IMR-90 (cell line): ENCODE results near the gene UEVLD. TPM values are rescaled to one million over a fixed set of nuclear protein-coding genes. Genes with fewer than 3 reads are reported as not detected.

Experiments
- ATAC-seq: fragments of 200-7000 bp; cut with Tn5 transposase; 2 replicates; pipeline ENCODE4 v1.9.1; 2020; ENCODE audit warnings: low read depth, mild to moderate bottlenecking, moderate library complexity
- BruUV-seq: library from RNA; stranded (reverse); fragments of 400-500 nt; replicated peaks from 2 replicates; lab custom pipeline; 2021; lab: Mats Ljungman, UMichigan
- CTCF ChIA-PET: fragments of 300-600 bp; formaldehyde crosslinking; extraction: SDS; loops from one replicate; lab custom pipeline; 2021; ENCODE audit warnings: antibody characterized with exemption; lab: Yijun Ruan, JAX
- POLR2A ChIA-PET: fragments of 300-600 bp; sonication (Branson Sonifier 250); formaldehyde crosslinking; loops from one replicate; lab custom pipeline; 2022; ENCODE audit warnings: antibody characterized with exemption; ENCODE audit not compliant: unreplicated experiment; lab: Charles Lee
- DNase-seq: peaks from one replicate; pipeline ENCODE4 v3.0.0; 2013
- H2AFZ ChIP-seq: replicated peaks from 2 replicates; pipeline ENCODE3; 2013; ENCODE audit warnings: low read length, mild to moderate bottlenecking; ENCODE audit not compliant: poor library complexity
- H2AK5ac ChIP-seq: 2 replicates; pipeline ENCODE4 v1.6.1; 2013; ENCODE audit warnings: low read depth, low read length, inconsistent platforms
- H2AK9ac ChIP-seq: replicated peaks from 2 replicates; pipeline ENCODE3; 2013; ENCODE audit warnings: mild to moderate bottlenecking, low read depth, low read length, moderate library complexity; ENCODE audit not compliant: poor library complexity
- H2BK120ac ChIP-seq: 2 replicates; pipeline ENCODE4 v1.6.1; 2013; ENCODE audit warnings: low read depth, low read length, inconsistent platforms
- H2BK15ac ChIP-seq: 3 replicates; pipeline ENCODE4 v1.6.1; 2013; ENCODE audit warnings: low read depth, low read length, inconsistent platforms
- H2BK20ac ChIP-seq: 2 replicates; pipeline ENCODE4 v1.6.1; 2013; ENCODE audit warnings: low read depth, mild to moderate bottlenecking, inconsistent platforms, low read length, moderate library complexity
- H2BK5ac ChIP-seq: 2 replicates; pipeline ENCODE4 v1.6.1; 2013; ENCODE audit warnings: mild to moderate bottlenecking, low read depth, low read length, inconsistent platforms; ENCODE audit not compliant: poor library complexity, severe bottlenecking
- H3K14ac ChIP-seq: replicated peaks from 2 replicates; pipeline ENCODE4 v1.6.1; 2013; ENCODE audit warnings: low read depth, low read length, inconsistent platforms
- H3K18ac ChIP-seq: 2 replicates; pipeline ENCODE4 v1.6.1; 2013; ENCODE audit warnings: low read depth, low read length, control low read depth
- H3K23ac ChIP-seq: 2 replicates; pipeline ENCODE4 v1.6.1; 2013; ENCODE audit warnings: low read depth, low read length, inconsistent platforms
- H3K27ac ChIP-seq: 2 replicates; pipeline ENCODE4 v1.5.1; 2013; ENCODE audit warnings: mild to moderate bottlenecking, control low read depth, low read length; ENCODE audit not compliant: insufficient read depth
- H3K27me3 ChIP-seq: 2 replicates; pipeline ENCODE4 v1.6.1; 2013; ENCODE audit warnings: low read length; ENCODE audit not compliant: control insufficient read depth, insufficient read depth
- H3K36me3 ChIP-seq: 2 replicates; pipeline ENCODE4 v1.6.1; 2013; ENCODE audit warnings: low read length, mixed read lengths; ENCODE audit not compliant: control insufficient read depth, insufficient read depth
- H3K4ac ChIP-seq: 2 replicates; pipeline ENCODE4 v1.6.1; 2013; ENCODE audit warnings: low read depth, low read length, inconsistent platforms
- H3K4me1 ChIP-seq: 2 replicates; pipeline ENCODE4 v1.6.1; 2013; ENCODE audit warnings: low read length, mixed read lengths; ENCODE audit not compliant: control insufficient read depth, insufficient read depth
- H3K4me2 ChIP-seq: 2 replicates; pipeline ENCODE4 v1.6.1; 2013; ENCODE audit warnings: low read depth, mild to moderate bottlenecking, control low read depth, low read length, moderate library complexity
- H3K4me3 ChIP-seq: 2 replicates; pipeline ENCODE4 v1.5.1; 2013; ENCODE audit warnings: low read depth, mild to moderate bottlenecking, control low read depth, low read length, moderate library complexity; ENCODE audit not compliant: insufficient read depth
- H3K56ac ChIP-seq: 2 replicates; pipeline ENCODE4 v1.6.1; 2013; ENCODE audit warnings: low read length, inconsistent platforms; ENCODE audit not compliant: insufficient read depth; ENCODE audit errors: extremely low read depth
- H3K79me1 ChIP-seq, 2 experiments: 2 replicates each; pipeline ENCODE4 v1.6.1; 2013; ENCODE audit warnings: low read length in 2 of 2, inconsistent platforms in 1 of 2, low read depth in 1 of 2
- H3K9ac ChIP-seq: 2 replicates; pipeline ENCODE4 v1.6.1; 2013; ENCODE audit warnings: low read depth, low read length, control low read depth
- H3K9me1 ChIP-seq: 2 replicates; pipeline ENCODE4 v1.6.1; 2013; ENCODE audit warnings: low read length, inconsistent platforms; ENCODE audit not compliant: insufficient read depth
- H3K9me3 ChIP-seq: 2 replicates; pipeline ENCODE4 v1.6.1; 2013; ENCODE audit warnings: low read length; ENCODE audit not compliant: control insufficient read depth, insufficient read depth
- H4K20me1 ChIP-seq: 2 replicates; pipeline ENCODE4 v1.6.1; 2013; ENCODE audit warnings: low read length, inconsistent platforms; ENCODE audit not compliant: insufficient read depth
- H4K5ac ChIP-seq: 2 replicates; pipeline ENCODE4 v1.6.1; 2013; ENCODE audit warnings: mild to moderate bottlenecking, low read depth, low read length, control low read depth
- H4K8ac ChIP-seq, 2 experiments: 2 replicates each; pipeline ENCODE4 v1.6.1; 2013; ENCODE audit warnings: low read depth in 2 of 2, low read length in 2 of 2, control low read depth in 1 of 2, inconsistent platforms in 1 of 2
- H4K91ac ChIP-seq: 2 replicates; pipeline ENCODE4 v1.6.1; 2013; ENCODE audit warnings: low read depth, low read length, inconsistent platforms; ENCODE audit not compliant: insufficient read depth
- BHLHE40 ChIP-seq: fragments of 150-350 bp; IDR thresholded peaks from 2 replicates; pipeline ENCODE4 v1.6.1; 2016; ENCODE audit warnings: mild to moderate bottlenecking, low read depth, low read length
- CEBPB ChIP-seq: IDR thresholded peaks from 2 replicates; pipeline ENCODE4 v1.6.1; 2012; ENCODE audit warnings: low read depth, low read length, improper control_type of control experiment
- CHD1 ChIP-seq: IDR thresholded peaks from 2 replicates; pipeline ENCODE4 v1.6.1; 2012; ENCODE audit warnings: low read depth, low read length, improper control_type of control experiment
- ELK1 ChIP-seq: fragments of 150-350 bp; IDR thresholded peaks from 2 replicates; pipeline ENCODE4 v1.6.1; 2016; ENCODE audit warnings: low read depth, mild to moderate bottlenecking, low read length, moderate library complexity, borderline replicate concordance
- MAFK ChIP-seq: IDR thresholded peaks from 2 replicates; pipeline ENCODE4 v1.6.1; 2012; ENCODE audit warnings: low read depth, low read length, improper control_type of control experiment
- MAZ ChIP-seq: IDR thresholded peaks from 2 replicates; pipeline ENCODE4 v1.6.1; 2012; ENCODE audit warnings: low read depth, mild to moderate bottlenecking, low read length, improper control_type of control experiment, moderate library complexity, borderline replicate concordance
- POLR2A ChIP-seq: IDR thresholded peaks from 2 replicates; pipeline ENCODE4 v1.6.1; 2012; ENCODE audit warnings: mild to moderate bottlenecking, low read depth, low read length
- RAD21 ChIP-seq: IDR thresholded peaks from 2 replicates; pipeline ENCODE4 v1.6.1; 2012; ENCODE audit warnings: low read length, improper control_type of control experiment
- RCOR1 ChIP-seq: IDR thresholded peaks from 2 replicates; pipeline ENCODE4 v1.6.1; 2012; ENCODE audit warnings: mild to moderate bottlenecking, low read length, improper control_type of control experiment; ENCODE audit not compliant: insufficient replicate concordance
- RFX5 ChIP-seq: IDR thresholded peaks from 2 replicates; pipeline ENCODE4 v1.8.0; 2012; ENCODE audit warnings: low read depth, mild to moderate bottlenecking, low read length, moderate library complexity
- USF2 ChIP-seq: fragments of 150-350 bp; IDR thresholded peaks from 2 replicates; pipeline ENCODE4 v1.6.1; 2017; ENCODE audit warnings: mild to moderate bottlenecking, antibody characterized with exemption, low read length, low read depth
- WGBS, 2 experiments: methylation state at CpG; one replicate each; pipeline versions ENCODE4 v1.1.5 to v1.1.7; 2013; ENCODE audit warnings: missing lambda C conversion rate in 2 of 2; ENCODE audit not compliant: insufficient read length in 1 of 2; ENCODE audit errors: extremely low coverage in 2 of 2; 5-methylcytosine and 5-hydroxymethylcytosine counted together
- dilution Hi-C: fragments of 300-500 bp; cut with HindIII; formaldehyde crosslinking; loops from one replicate; pipeline ENCODE4 v1.14.3; 2018; ENCODE audit warnings: low sequenced_read_pairs; ENCODE audit not compliant: unreplicated experiment
- in situ Hi-C: fragments of 300-500 bp; cut with MboI; formaldehyde crosslinking; loops from 3 replicates; pipeline ENCODE4 v1.14.3; 2019; ENCODE audit warnings: low sequenced_read_pairs, inconsistent platforms, mixed read lengths
- intact Hi-C: fragments of 100-400 bp; cut with micrococcal nuclease; formaldehyde crosslinking; loops from 2 replicates; pipeline ENCODE4 v1.10.0; 2022
- polyA plus RNA-seq, 3 experiments: library from polyadenylated mRNA; depleted of rRNA; stranded (reverse); fragments of >200 nt; gene quantifications; 2 replicates each; pipeline ENCODE4 v1.2.3, GENCODE V29; 2012; ENCODE audit warnings: low replicate concordance in 1 of 3
- total RNA-seq: library from RNA; depleted of rRNA; stranded (reverse); fragments of >200 nt; gene quantifications from 2 replicates; pipeline ENCODE4 v1.2.3, GENCODE V29; 2012

UEVLD gene
- total and polyA plus RNA-seq, 2 of the 4 experiments (the other 2 are of a cell fraction) = 13.8 to 29.2 TPM

GRCh38 chr11:18632841-18633240 is 44.3 kb upstream of the UEVLD start:
- Histone ChIP-seq H3K9ac (no peak overlapping the region), H3K9me3 (no peaks in the 10 kb centered on the region), H3K14ac (no peak overlapping the region), H2AFZ (no peak overlapping the region), H3K18ac (no peak overlapping the region), H3K36me3 (no peaks in the 10 kb centered on the region), H2AK5ac (no peak overlapping the region), H4K5ac (no peak overlapping the region), H2AK9ac (no peak overlapping the region), H3K4me3 (peak overlapping the region; percentile 60), H3K4me1 (no peaks in the 10 kb centered on the region), H3K27me3 (no peaks in the 10 kb centered on the region), H2BK20ac (no peak overlapping the region), H4K91ac (no peak overlapping the region), H2BK15ac (no peak overlapping the region), H4K8ac (no peak overlapping the region), H3K23ac (no peak overlapping the region), H3K9me1 (0 out of 2 replicates have a peak, but pooled peaks cover 2% of the 10 kb centered on the region), H2BK5ac (no peak overlapping the region), H3K4ac (no peak overlapping the region), H2BK120ac (no peak overlapping the region), H3K27ac (no peak overlapping the region), H3K4me2 (peak overlapping the region; percentile 68; the same call in 1 of the 2 replicates), H3K56ac (no peak overlapping the region), H4K20me1 (peaks cover 24% of the 10 kb centered on the region), H3K79me1 (peaks cover 0 to 20% of the 10 kb centered on the region in 2 experiments; a peak in 2 of 4 replicates)
- ATAC-seq (no peak), DNase-seq (peak; percentile 6)
- no CpG with 5 or more reads among the region's 2 CpGs for WGBS, 2 experiments
- BruUV-seq = no TSS peak
- POLR2A ChIA-PET = interaction anchor here (0.6 kb wide), 2 partner anchors 16 to 112 kb away, joined by 4 to 5 read pairs; no protein-coding TSS in a partner anchor
- intact Hi-C loops = loop anchor here (10.0 kb wide), 1 partner anchor 238 kb away; the partner anchor contains the start of gene LDHA
- TF ChIP-seq CHD1 = no peak
- TF ChIP-seq RFX5 = no peak
- no peak for TF ChIP-seq POLR2A
- TF ChIP-seq USF2 = no peak
- TF ChIP-seq CEBPB = no peak
- no peak for TF ChIP-seq MAFK
- no peak for TF ChIP-seq RCOR1
- no peak for TF ChIP-seq BHLHE40
- no peak for TF ChIP-seq ELK1
- TF ChIP-seq MAZ = no peak
- no peak for TF ChIP-seq RAD21
- dilution Hi-C loops = no loop called here
- in situ Hi-C loops = no loop called here
- CTCF ChIA-PET = interaction anchor here (0.7 to 1.1 kb wide), 2 partner anchors 15 to 30 kb away, joined by 3 read pairs; no protein-coding TSS in a partner anchor
